H1 (cell line): ENCODE measurements around the gene HDC.

Experiments used
- KDM1A ChIP-seq: fragments of 200-600, 300-600 bp; sonication (generic); IDR thresholded peaks from 2 replicates; pipeline ENCODE4 v1.7.1; 2016; ENCODE audit warnings: mild to moderate bottlenecking, low read length, borderline replicate concordance
- TF ChIP-seq, protein P1 (sequence below): IDR thresholded peaks from 2 replicates; pipeline ENCODE4 v1.6.1; 2012; ENCODE audit warnings: inconsistent platforms
- TF ChIP-seq, protein P2 (sequence below), 3 experiments: IDR thresholded peaks; 1 replicate in 2 of 3; 2 replicates in 1 of 3; pipeline versions ENCODE4 v1.5.1 to v1.6.1; 2011; ENCODE audit warnings: low read length in 3 of 3, mild to moderate bottlenecking in 3 of 3, inconsistent platforms in 2 of 3, low read depth in 1 of 3, moderate library complexity in 1 of 3; ENCODE audit not compliant: insufficient read depth in 1 of 3; ENCODE audit errors: control extremely low read depth in 1 of 3

DNA sequence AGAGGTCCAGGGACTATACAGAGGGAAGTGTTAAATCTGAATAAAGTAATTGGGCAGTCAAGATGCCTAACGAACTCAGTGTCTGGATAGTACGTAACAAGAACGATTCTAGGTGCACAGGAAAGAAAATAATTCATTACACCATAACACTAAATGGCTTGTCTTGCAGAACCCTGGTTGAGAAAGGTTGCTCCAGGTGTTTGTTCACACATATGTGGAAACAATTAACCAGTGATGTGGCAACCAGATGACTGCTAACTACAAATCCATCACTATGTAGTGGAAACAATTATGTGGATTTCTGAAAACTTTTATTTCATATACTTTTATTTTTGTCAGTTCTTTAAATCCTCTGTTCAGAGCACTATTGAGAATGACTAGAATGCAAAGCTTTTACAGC, 10.4 kb upstream of the HDC start:
- no peak for TF ChIP-seq KDM1A
- TF ChIP-seq, protein P1, sequence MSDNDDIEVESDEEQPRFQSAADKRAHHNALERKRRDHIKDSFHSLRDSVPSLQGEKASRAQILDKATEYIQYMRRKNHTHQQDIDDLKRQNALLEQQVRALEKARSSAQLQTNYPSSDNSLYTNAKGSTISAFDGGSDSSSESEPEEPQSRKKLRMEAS = no peak
- TF ChIP-seq, protein P2, sequence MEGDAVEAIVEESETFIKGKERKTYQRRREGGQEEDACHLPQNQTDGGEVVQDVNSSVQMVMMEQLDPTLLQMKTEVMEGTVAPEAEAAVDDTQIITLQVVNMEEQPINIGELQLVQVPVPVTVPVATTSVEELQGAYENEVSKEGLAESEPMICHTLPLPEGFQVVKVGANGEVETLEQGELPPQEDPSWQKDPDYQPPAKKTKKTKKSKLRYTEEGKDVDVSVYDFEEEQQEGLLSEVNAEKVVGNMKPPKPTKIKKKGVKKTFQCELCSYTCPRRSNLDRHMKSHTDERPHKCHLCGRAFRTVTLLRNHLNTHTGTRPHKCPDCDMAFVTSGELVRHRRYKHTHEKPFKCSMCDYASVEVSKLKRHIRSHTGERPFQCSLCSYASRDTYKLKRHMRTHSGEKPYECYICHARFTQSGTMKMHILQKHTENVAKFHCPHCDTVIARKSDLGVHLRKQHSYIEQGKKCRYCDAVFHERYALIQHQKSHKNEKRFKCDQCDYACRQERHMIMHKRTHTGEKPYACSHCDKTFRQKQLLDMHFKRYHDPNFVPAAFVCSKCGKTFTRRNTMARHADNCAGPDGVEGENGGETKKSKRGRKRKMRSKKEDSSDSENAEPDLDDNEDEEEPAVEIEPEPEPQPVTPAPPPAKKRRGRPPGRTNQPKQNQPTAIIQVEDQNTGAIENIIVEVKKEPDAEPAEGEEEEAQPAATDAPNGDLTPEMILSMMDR (IDR thresholded peaks at IDR 0.05; ENCODE audit: control extremely low read depth in 1 of 3, insufficient read depth in 1 of 3, low read depth in 1 of 3, low read length in 3 of 3) = no peak
